Loucy (cell line): Measurements from ENCODE around the gene MARS1.
A peak's percentile ranks its signal among the peaks of the same experiment; 100 is the strongest.

Source experiments
- H2AFZ ChIP-seq: fragments of 200-600 bp; sonication (generic); 2 replicates; pipeline ENCODE4 v1.6.0; 2016; ENCODE audit warnings: antibody characterized with exemption, mild to moderate bottlenecking, low read length, moderate library complexity
- H3F3A ChIP-seq: fragments of 200-600 bp; 2 replicates; pipeline ENCODE4 v1.6.0; 2016; ENCODE audit warnings: antibody characterized with exemption, low read depth, mild to moderate bottlenecking
- H3K27me3 ChIP-seq: fragments of 200-600 bp; sonication (generic); 2 replicates; pipeline ENCODE4 v1.6.1; 2014; ENCODE audit warnings: low read length, mild to moderate bottlenecking; ENCODE audit not compliant: insufficient read depth, poor library complexity, severe bottlenecking
- H3K36me3 ChIP-seq: fragments of 200-600 bp; sonication (generic); 2 replicates; pipeline ENCODE4 v1.6.1; 2016; ENCODE audit warnings: low read length; ENCODE audit not compliant: insufficient read depth
- H3K4me1 ChIP-seq: fragments of 200-600 bp; sonication (generic); 2 replicates; pipeline ENCODE4 v1.5.1; 2014; ENCODE audit warnings: low read length, mild to moderate bottlenecking; ENCODE audit not compliant: insufficient read depth, poor library complexity, severe bottlenecking
- H3K4me2 ChIP-seq: fragments of 200-600 bp; sonication (generic); 2 replicates; pipeline ENCODE4 v1.6.0; 2014; ENCODE audit warnings: antibody characterized with exemption, low read length, low read depth, mild to moderate bottlenecking; ENCODE audit not compliant: poor library complexity, severe bottlenecking
- H3K4me3 ChIP-seq: fragments of 200-600 bp; sonication (generic); 2 replicates; pipeline ENCODE4 v1.5.1; 2014; ENCODE audit warnings: low read length, mild to moderate bottlenecking, mixed read lengths; ENCODE audit not compliant: poor library complexity, severe bottlenecking
- H3K79me2 ChIP-seq: fragments of 200-600 bp; sonication (generic); 2 replicates; pipeline ENCODE4 v1.6.1; 2014; ENCODE audit warnings: low read length; ENCODE audit not compliant: insufficient read depth
- H3K9ac ChIP-seq: fragments of 200-600 bp; sonication (generic); 2 replicates; pipeline ENCODE4 v1.6.0; 2014; ENCODE audit warnings: mild to moderate bottlenecking, low read depth, low read length, moderate library complexity; ENCODE audit not compliant: poor library complexity, severe bottlenecking
- H3K9me2 ChIP-seq: fragments of 200-600 bp; sonication (generic); replicated peaks from 2 replicates; pipeline ENCODE4 v1.6.1; 2016; ENCODE audit warnings: low read depth, low read length, mixed read lengths
- H3K9me3 ChIP-seq: fragments of 200-600 bp; sonication (generic); 2 replicates; pipeline ENCODE4 v1.6.1; 2014; ENCODE audit warnings: mild to moderate bottlenecking, antibody characterized with exemption, low read length, low read depth; ENCODE audit not compliant: insufficient read depth
- H4K20me1 ChIP-seq: fragments of 200-600 bp; sonication (generic); 2 replicates; pipeline ENCODE4 v1.6.0; 2014; ENCODE audit warnings: antibody characterized with exemption, low read length, mild to moderate bottlenecking; ENCODE audit not compliant: insufficient read depth, poor library complexity, severe bottlenecking
- EZH2phosphoT487 ChIP-seq: fragments of 200-600 bp; IDR thresholded peaks from 2 replicates; pipeline ENCODE4 v1.6.1; 2018; ENCODE audit warnings: antibody characterized with exemption, mild to moderate bottlenecking, moderate library complexity, borderline replicate concordance
- TF ChIP-seq, protein P1 (sequence below): fragments of 200-600 bp; sonication (generic); conservative IDR thresholded peaks from 2 replicates; pipeline ENCODE4 v1.5.1; 2014; ENCODE audit warnings: mild to moderate bottlenecking, antibody characterized with exemption, low read length

The MARS1 gene

GRCh38 chr12:57475271-57476161, 12.4 kb upstream of the MARS1 start:
- Histone ChIP-seq H2AFZ (no peak overlapping the region), H3K4me1 (peaks cover 53% of the 10 kb centered on the region), H3F3A (peaks cover 3% of the 10 kb centered on the region; the same call in 1 of the 2 replicates), H4K20me1 (peaks cover 3% of the 10 kb centered on the region), H3K9me2 (no peaks in the 10 kb centered on the region), H3K36me3 (peaks cover 7% of the 10 kb centered on the region; the same call in 1 of the 2 replicates), H3K4me3 (peak overlapping the region; percentile 79), H3K9me3 (no peaks in the 10 kb centered on the region), H3K27me3 (no peaks in the 10 kb centered on the region), H3K9ac (no peak overlapping the region), H3K79me2 (peaks cover 54% of the 10 kb centered on the region), H3K4me2 (peak overlapping the region; percentile 90)
- TF ChIP-seq, protein P1, sequence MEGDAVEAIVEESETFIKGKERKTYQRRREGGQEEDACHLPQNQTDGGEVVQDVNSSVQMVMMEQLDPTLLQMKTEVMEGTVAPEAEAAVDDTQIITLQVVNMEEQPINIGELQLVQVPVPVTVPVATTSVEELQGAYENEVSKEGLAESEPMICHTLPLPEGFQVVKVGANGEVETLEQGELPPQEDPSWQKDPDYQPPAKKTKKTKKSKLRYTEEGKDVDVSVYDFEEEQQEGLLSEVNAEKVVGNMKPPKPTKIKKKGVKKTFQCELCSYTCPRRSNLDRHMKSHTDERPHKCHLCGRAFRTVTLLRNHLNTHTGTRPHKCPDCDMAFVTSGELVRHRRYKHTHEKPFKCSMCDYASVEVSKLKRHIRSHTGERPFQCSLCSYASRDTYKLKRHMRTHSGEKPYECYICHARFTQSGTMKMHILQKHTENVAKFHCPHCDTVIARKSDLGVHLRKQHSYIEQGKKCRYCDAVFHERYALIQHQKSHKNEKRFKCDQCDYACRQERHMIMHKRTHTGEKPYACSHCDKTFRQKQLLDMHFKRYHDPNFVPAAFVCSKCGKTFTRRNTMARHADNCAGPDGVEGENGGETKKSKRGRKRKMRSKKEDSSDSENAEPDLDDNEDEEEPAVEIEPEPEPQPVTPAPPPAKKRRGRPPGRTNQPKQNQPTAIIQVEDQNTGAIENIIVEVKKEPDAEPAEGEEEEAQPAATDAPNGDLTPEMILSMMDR: no peak
- no peak for TF ChIP-seq EZH2phosphoT487

DNA sequence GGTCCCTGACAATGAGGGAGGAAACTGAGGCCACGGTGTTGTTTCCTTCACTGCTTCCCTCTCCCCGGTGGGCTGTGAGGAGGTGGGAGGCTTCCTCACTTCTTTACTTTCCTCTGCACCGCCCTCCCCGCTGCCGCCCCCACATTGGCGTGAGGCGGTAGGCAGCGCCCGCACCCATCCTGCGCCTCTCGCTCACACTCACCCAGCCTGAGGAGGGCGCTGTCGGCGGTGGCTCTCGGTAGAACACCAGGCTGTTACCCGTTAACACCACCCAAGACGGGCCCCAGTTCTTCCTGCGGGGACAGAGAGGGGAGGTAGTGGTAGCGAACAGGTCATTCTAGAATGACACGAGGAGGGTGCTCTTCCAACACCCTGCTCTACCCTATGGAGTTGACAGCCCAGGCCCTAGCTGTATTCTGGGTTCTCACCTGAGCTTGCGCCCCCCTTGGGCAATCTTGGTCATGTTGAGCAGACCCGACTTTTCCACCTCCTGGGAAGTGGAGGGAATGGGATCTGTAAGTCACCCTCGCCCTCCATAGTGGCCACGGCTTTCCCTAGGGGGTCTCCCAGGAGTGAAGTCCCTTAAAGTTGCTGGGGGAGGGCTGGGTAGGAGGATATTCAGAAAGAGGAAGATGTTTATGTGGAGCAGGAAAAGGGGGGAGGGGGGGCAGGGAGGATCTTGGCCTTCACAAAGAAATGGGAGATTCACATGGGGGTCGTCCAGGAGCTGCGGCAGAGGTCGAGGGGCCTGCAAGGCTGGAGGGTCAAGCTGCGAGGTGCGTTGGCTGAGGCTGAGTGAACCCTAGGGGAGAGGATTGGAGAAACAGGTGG, 11.5 kb upstream of the MARS1 start:
- H4K20me1 ChIP-seq: peaks cover 3% of the 10 kb centered on the region
- H3K27me3 ChIP-seq: no peaks in the 10 kb centered on the region
- H3K4me3 ChIP-seq: peak overlapping the region; percentile 79

More for the DNA sequence above, 11.5 kb upstream of the MARS1 start:
- no peaks in the 10 kb centered on the region for H3K9me2 ChIP-seq
- no peak for TF ChIP-seq EZH2phosphoT487
- TF ChIP-seq, protein P1: peak; percentile 40; the same call in 1 of the 2 replicates
- peaks cover 60% of the 10 kb centered on the region for H3K4me1 ChIP-seq
- H3K4me2 ChIP-seq: peak overlapping the region; percentile 90
- peaks cover 7% of the 10 kb centered on the region; the same call in 1 of the 2 replicates for H3K36me3 ChIP-seq
- H2AFZ ChIP-seq: no peak overlapping the region
- peak overlapping the region; percentile 86 for H3K9ac ChIP-seq
- H3F3A ChIP-seq: peaks cover 8% of the 10 kb centered on the region; the same call in 1 of the 2 replicates
- H3K9me3 ChIP-seq: no peaks in the 10 kb centered on the region
- H3K79me2 ChIP-seq: peaks cover 54% of the 10 kb centered on the region
